ENCODE data around the gene CCDC33.
A peak's percentile ranks its signal among the peaks of the same experiment; 100 is the strongest.

CCDC33 gene

DNA sequence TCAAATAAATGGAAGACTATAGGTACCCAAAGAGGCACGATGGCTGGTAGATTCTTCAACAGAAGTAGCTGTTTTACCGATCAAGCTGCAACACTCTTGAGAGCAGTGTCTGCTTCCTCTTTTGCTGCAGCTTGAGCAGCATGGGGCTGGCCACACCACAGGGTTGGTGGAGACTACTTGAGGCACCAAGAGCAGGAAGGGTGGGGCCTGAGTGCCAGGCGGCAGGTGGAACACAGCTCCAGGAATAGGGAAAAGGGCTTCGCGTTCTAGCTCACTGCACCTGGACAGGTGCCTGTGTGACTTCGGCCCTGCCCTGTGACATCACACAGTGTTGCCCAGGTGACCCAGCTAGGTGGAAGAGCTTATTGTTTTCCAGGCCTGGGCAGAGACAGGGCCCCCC is at the start of gene CCDC33:
CCDC33 (plus strand) TSS at position 365 of the 400 bp plus-strand sequence. CDS start 394 bp downstream, outside the sequence.
- DNase-seq: no peak
- Mint-ChIP-seq H3K4me1 (ENCODE audit: low read depth) (no peaks in the 10 kb centered on the region), H3K4me3 (no peak within 1 kb of the TSS), H3K36me3 (ENCODE audit: low read depth) (no peaks in the 10 kb centered on the region), H3K9me3 (no peaks in the 10 kb centered on the region), H3K27ac (no peak within 1 kb of the TSS), H3K27me3 (peaks cover under 1% of the 10 kb centered on the region)

DNA sequence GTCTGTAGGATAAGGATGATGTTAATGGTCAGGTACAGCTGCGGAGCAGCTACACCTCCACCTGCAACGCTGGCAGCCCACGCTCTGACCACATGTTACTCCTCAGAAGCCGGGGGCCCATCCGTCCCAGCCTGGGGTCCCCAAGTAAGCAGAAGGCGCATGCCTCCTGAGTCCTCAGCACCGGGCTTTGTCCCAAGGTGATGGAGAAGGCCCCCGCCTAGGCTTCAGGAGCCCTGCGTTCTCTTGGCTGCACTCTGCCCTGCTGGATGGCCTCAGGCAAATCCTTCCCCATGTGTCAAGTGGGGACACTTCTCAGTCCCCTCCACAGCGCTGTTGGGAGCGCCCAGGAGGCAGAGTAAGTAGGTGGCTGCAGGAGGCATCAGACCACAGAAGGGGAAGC is 47.9 kb upstream of the CCDC33 start:
- no peaks in the 10 kb centered on the region for H3K36me3 Mint-ChIP-seq (ENCODE audit: low read depth)
- no peak overlapping the region for H3K4me3 Mint-ChIP-seq
- no peak for DNase-seq
- H3K9me3 Mint-ChIP-seq: no peaks in the 10 kb centered on the region
- peaks cover 3% of the 10 kb centered on the region for H3K4me1 Mint-ChIP-seq (ENCODE audit: low read depth)
- H3K27me3 Mint-ChIP-seq: no peaks in the 10 kb centered on the region
- H3K27ac Mint-ChIP-seq: no peak overlapping the region

DNA sequence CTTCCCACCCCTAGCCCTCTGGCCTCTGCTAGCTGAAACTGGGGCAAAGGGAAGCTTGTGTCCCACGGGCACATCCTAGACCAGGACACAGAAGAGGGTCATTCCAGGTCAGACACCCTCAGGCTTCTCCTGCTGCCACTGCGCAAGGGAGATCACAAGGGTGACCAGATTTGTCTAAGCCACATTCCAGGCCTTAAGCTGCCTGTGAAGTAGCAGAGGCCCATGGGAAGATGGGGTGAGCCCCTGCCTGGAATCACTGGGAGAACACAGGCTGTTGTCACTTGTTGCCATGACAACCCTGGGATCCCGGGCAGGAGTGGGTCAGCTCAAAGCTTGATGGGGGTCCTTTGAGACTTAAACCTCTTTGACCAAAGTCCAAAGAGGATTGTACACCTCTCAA is 44.3 kb upstream of the CCDC33 start:
- Mint-ChIP-seq H3K9me3 (no peaks in the 10 kb centered on the region), H3K4me3 (no peak overlapping the region), H3K27me3 (no peaks in the 10 kb centered on the region), H3K4me1 (ENCODE audit: low read depth) (no peaks in the 10 kb centered on the region), H3K27ac (no peak overlapping the region), H3K36me3 (ENCODE audit: low read depth) (no peaks in the 10 kb centered on the region)
- DNase-seq: no peak

- Mint-ChIP-seq H3K27me3 (no peaks in the 10 kb centered on the region), H3K9me3 (no peaks in the 10 kb centered on the region), H3K36me3 (ENCODE audit: low read depth) (no peaks in the 10 kb centered on the region), H3K27ac (no peak overlapping the region), H3K4me3 (no peak overlapping the region), H3K4me1 (ENCODE audit: low read depth) (no peaks in the 10 kb centered on the region)
- no peak for DNase-seq
Measured at GRCh38 chr15:74192751-74193150, 43.4 kb upstream of the CCDC33 start.

DNA sequence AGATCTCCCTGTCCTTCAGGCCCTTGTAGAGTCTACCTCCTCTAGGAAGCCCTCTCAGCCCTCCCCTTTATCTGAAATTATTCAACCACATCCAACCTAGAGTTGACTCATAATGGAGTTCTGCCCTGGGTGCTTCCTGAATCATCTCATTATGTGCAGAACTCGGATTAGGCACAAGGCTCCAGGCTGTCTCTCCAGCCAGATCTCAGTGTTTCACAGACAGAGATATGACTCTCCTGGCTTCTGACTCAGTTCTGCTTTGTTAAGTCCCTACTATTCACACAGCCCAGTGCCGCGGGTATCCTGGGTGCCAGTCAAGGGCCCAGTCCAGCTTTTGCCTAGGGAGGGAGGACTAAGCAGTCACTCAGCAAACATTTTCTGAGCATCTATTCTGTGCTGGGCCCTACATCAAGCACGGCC is 42.8 kb upstream of the CCDC33 start:
- Mint-ChIP-seq H3K4me3 (no peak overlapping the region), H3K9me3 (no peaks in the 10 kb centered on the region), H3K4me1 (ENCODE audit: low read depth) (no peaks in the 10 kb centered on the region), H3K27ac (no peak overlapping the region), H3K27me3 (no peaks in the 10 kb centered on the region), H3K36me3 (ENCODE audit: low read depth) (no peaks in the 10 kb centered on the region)
- DNase-seq: no peak

DNA sequence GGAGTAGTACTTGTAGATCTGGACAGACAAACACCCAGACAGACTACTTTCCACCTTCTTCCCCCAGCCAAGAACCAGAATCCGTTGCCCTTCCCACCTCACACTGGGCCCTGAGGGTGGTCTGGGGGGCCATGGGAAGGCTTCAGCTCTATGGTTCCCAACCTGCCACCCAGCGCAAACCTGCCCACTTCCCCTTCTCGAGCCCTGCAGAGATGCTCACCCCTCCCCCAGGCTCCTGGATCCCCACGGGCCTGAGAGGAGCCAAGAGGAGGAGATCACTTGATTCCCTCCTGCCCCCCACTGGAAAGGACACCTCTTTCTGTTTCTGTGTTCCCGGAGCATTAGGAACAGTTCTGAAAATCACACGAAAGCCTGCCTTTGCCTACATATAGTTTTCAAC is 42.2 kb upstream of the CCDC33 start:
- Mint-ChIP-seq H3K4me3 (no peak overlapping the region), H3K4me1 (ENCODE audit: low read depth) (no peaks in the 10 kb centered on the region), H3K9me3 (no peaks in the 10 kb centered on the region), H3K27ac (no peak overlapping the region), H3K27me3 (no peaks in the 10 kb centered on the region), H3K36me3 (ENCODE audit: low read depth) (no peaks in the 10 kb centered on the region)
- DNase-seq: no peak

DNA sequence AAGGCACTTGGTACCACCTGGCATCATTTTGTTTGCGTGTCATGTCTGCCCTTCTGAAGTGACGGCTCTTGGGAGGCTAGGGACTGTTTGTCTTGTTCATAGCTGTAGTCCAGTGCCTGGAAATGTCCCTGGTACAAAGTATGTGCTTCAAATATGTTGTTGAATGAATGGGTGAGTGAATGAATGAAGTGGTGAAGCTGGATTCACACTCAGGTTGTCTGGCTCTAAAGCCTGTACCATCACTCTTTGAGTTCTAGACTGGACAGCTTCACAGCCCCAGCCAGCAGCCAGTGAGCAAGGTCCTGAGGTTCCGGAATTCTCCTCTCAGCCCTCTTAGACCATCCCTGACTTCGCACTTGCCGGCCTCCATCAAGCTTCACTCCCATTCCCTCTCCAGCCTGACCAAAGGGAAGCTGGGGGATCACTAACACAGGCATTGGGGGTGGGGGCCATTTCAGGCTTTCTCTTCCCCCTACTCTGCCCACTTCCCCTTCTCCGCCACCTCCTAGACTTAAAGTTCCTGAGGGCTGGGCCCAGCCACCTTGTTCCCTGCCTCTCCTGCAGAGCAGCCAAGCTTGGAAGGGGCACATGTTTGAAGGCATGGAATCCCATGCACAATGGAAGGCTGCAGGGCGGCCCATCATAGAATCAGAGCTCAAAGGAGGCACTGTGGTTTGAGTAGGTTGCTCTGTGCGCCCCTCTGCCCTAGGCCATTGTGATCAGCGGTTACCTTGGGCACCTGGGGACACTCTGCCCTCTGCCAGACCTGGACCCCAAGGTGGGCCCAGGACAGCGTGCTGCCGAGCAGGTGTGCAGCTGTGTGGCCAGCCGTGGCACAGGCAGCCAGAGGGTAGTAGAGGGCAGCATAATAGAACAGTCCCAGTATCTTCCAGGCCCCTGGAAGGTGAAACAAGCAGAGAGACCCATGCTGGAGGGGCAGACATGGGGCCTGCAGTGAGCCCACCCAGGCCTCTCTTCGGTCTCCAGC is 41.3 kb upstream of the CCDC33 start:
- H3K4me1 Mint-ChIP-seq (ENCODE audit: low read depth): no peaks in the 10 kb centered on the region

DNA sequence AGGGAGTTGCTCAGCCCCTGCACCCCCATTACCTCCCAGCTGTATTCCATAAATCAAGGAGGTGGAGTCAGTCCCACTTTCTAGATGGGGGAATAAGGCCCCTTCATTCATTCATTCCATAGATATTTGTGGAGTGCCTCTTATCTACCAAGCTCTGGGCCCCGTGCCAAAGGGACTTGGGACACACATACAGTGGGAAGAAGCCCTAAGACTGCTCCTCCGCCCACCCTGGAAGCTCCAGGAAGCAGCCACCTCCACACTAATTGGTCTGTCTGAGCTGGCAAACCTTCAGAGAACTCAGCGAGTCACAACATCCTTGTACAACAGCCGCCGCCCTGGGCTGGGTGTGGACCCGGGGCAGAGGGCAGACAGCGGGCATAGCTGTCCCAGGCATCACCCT is 40.0 kb upstream of the CCDC33 start:
- H3K36me3 Mint-ChIP-seq (ENCODE audit: low read depth): no peaks in the 10 kb centered on the region
- no peaks in the 10 kb centered on the region for H3K9me3 Mint-ChIP-seq
- H3K27ac Mint-ChIP-seq: no peak overlapping the region
- no peak overlapping the region for H3K4me3 Mint-ChIP-seq
- H3K27me3 Mint-ChIP-seq: no peaks in the 10 kb centered on the region
- no peak for DNase-seq
- no peaks in the 10 kb centered on the region for H3K4me1 Mint-ChIP-seq (ENCODE audit: low read depth)

More for the DNA sequence above, 41.3 kb upstream of the CCDC33 start:
- no peaks in the 10 kb centered on the region for H3K9me3 Mint-ChIP-seq
- no peak overlapping the region for H3K4me3 Mint-ChIP-seq
- no peak for DNase-seq
- H3K36me3 Mint-ChIP-seq (ENCODE audit: low read depth): no peaks in the 10 kb centered on the region
- no peak overlapping the region for H3K27ac Mint-ChIP-seq
- H3K27me3 Mint-ChIP-seq: no peaks in the 10 kb centered on the region

- Mint-ChIP-seq H3K27ac (no peak overlapping the region), H3K27me3 (peaks cover 4% of the 10 kb centered on the region), H3K4me1 (ENCODE audit: low read depth) (no peaks in the 10 kb centered on the region), H3K4me3 (no peak overlapping the region), H3K36me3 (ENCODE audit: low read depth) (no peaks in the 10 kb centered on the region), H3K9me3 (no peaks in the 10 kb centered on the region)
- DNase-seq: no peak
Measured at GRCh38 chr15:74197176-74197965, 38.8 kb upstream of the CCDC33 start.

GRCh38 chr15:74199297-74199652 is 36.9 kb upstream of the CCDC33 start:
- no peak overlapping the region for H3K27ac Mint-ChIP-seq
- DNase-seq: no peak
- H3K4me3 Mint-ChIP-seq: no peak overlapping the region
- H3K4me1 Mint-ChIP-seq (ENCODE audit: low read depth): no peaks in the 10 kb centered on the region
- H3K27me3 Mint-ChIP-seq: peaks cover 11% of the 10 kb centered on the region
- no peaks in the 10 kb centered on the region for H3K9me3 Mint-ChIP-seq
- H3K36me3 Mint-ChIP-seq (ENCODE audit: low read depth): no peaks in the 10 kb centered on the region

- H3K36me3 Mint-ChIP-seq (ENCODE audit: low read depth): no peaks in the 10 kb centered on the region
- no peak for DNase-seq
- H3K27me3 Mint-ChIP-seq: peaks cover 11% of the 10 kb centered on the region
- H3K4me1 Mint-ChIP-seq (ENCODE audit: low read depth): no peaks in the 10 kb centered on the region
- no peak overlapping the region for H3K4me3 Mint-ChIP-seq
- H3K9me3 Mint-ChIP-seq: no peaks in the 10 kb centered on the region
- H3K27ac Mint-ChIP-seq: no peak overlapping the region
Measured at GRCh38 chr15:74200412-74200815, 35.7 kb upstream of the CCDC33 start.

DNA sequence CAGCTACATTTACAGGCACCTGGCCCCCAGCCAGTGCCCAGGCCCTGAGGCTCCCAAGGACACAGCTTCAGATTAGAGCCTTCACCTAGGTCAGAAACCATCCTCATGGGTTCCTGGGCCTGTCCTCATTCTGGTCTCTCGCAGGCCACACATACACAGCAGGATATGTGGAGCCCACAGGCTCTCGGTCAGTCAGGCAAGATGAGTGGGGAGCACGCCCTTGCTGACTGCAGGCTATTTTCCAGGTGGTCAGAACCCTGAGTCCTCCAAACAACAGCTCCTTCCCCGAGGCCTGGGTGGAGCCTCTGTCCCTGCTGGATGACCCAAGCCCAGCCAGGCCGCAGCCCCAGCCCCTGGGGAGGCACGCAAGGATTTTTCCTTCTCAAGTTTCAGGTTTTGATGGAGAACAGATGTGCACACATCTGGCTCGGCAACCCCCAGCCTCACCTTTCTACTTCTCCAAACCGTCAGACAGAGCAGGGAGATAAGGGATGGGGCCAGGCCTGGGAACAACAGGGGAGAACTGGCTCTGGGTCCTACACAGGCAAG is 35.2 kb upstream of the CCDC33 start:
- H3K4me3 Mint-ChIP-seq: no peak overlapping the region
- no peaks in the 10 kb centered on the region for H3K4me1 Mint-ChIP-seq (ENCODE audit: low read depth)
- H3K27me3 Mint-ChIP-seq: peaks cover 11% of the 10 kb centered on the region
- no peaks in the 10 kb centered on the region for H3K9me3 Mint-ChIP-seq
- DNase-seq: no peak
- H3K27ac Mint-ChIP-seq: no peak overlapping the region
- H3K36me3 Mint-ChIP-seq (ENCODE audit: low read depth): no peaks in the 10 kb centered on the region

DNA sequence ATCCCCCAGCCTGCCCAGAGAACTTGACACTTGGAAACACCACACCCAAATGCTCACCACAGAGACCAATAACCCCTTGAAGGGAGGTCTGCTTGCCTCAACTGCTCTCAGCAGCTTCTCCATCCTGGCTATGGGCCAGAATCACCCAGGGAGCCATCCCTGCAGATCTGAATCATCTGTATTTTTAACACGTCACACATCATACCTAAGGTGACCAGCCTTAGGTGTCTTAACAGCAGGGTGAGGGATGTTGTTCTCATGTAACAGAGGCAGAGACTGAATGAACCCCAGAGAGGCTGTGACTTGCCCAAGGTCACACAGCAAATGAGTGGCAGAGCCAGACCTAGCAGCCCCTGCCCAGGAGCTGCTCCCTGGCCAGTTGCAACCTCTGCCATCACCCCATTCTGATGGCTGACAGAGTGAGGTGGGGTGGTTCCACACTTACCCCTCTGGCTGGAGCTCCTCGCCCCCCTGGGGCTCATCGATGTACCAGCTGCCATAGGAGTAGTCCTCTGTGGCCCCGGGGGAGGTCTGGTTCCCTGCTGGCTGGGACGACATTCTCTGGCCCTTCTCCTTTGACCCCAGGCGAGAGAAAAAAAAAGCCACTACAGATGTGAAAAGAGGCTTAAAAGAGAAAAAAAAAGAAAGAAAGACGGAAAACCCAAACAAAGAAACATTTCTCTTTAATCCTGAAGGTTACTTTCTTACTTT is 34.3 kb upstream of the CCDC33 start:
- Mint-ChIP-seq H3K4me1 (ENCODE audit: low read depth) (no peaks in the 10 kb centered on the region), H3K27ac (peak overlapping the region; percentile 24), H3K4me3 (no peak overlapping the region), H3K27me3 (peaks cover 11% of the 10 kb centered on the region), H3K9me3 (no peaks in the 10 kb centered on the region), H3K36me3 (ENCODE audit: low read depth) (no peaks in the 10 kb centered on the region)
- DNase-seq: no peak
